ENCODE measurements around the gene DMWD.

The DMWD gene, protein sequence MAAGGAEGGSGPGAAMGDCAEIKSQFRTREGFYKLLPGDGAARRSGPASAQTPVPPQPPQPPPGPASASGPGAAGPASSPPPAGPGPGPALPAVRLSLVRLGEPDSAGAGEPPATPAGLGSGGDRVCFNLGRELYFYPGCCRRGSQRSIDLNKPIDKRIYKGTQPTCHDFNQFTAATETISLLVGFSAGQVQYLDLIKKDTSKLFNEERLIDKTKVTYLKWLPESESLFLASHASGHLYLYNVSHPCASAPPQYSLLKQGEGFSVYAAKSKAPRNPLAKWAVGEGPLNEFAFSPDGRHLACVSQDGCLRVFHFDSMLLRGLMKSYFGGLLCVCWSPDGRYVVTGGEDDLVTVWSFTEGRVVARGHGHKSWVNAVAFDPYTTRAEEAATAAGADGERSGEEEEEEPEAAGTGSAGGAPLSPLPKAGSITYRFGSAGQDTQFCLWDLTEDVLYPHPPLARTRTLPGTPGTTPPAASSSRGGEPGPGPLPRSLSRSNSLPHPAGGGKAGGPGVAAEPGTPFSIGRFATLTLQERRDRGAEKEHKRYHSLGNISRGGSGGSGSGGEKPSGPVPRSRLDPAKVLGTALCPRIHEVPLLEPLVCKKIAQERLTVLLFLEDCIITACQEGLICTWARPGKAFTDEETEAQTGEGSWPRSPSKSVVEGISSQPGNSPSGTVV

GRCh38 chr19:45792470-45793177 is at the start of gene DMWD:
Gene DMWD, minus strand, starts transcription at chr19:45792845. Its CDS starts 89 bp downstream, at chr19:45792756.
- Histone ChIP-seq H3K27ac (ENCODE audit: low read length) (peak within 1 kb of the TSS; percentile 14), H3K4me1 (ENCODE audit: control insufficient read depth, low read depth, low read length) (peaks cover 9% of the 10 kb centered on the region), H3K27me3 (ENCODE audit: control insufficient read depth, insufficient read depth, low read length) (no peaks in the 10 kb centered on the region), H3K9me3 (ENCODE audit: control insufficient read depth, low read depth, low read length) (no peaks in the 10 kb centered on the region), H3K9ac (ENCODE audit: low read length) (peak within 1 kb of the TSS; percentile 68), H3K4me3 (ENCODE audit: low read length) (peak within 1 kb of the TSS; percentile 88), H3K36me3 (ENCODE audit: control insufficient read depth, low read depth, low read length) (peaks cover 22% of the 10 kb centered on the region)

GRCh38 chr19:45842198-45842597 is 49.6 kb upstream of the DMWD start:
- Histone ChIP-seq H3K27ac (ENCODE audit: low read length) (no peak overlapping the region), H3K36me3 (ENCODE audit: control insufficient read depth, low read depth, low read length) (peaks cover 71% of the 10 kb centered on the region), H3K4me3 (ENCODE audit: low read length) (no peak overlapping the region)

DNA sequence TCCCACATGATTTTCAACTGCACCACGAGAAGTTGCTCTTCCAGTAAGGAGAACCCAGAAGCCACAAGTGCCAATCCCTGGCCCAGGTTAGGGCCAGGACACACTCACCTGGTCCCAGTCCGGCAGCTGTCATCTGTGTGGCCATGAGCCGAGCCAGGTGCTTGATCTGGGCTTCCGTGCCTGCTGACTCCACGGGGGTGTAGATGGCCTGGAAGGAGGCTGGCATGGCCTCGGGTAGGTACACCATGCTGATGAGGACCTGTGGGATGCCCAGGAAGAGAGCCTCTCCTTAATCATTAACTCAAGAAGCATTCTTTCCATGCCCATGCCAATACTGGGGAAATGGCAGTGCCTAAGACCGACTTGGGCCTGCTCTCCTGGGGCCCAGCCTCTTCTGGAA is 42.3 kb upstream of the DMWD start:
- Histone ChIP-seq H3K36me3 (ENCODE audit: control insufficient read depth, low read depth, low read length) (peaks cover 67% of the 10 kb centered on the region), H3K4me3 (ENCODE audit: low read length) (no peak overlapping the region), H3K27ac (ENCODE audit: low read length) (no peak overlapping the region), H3K9me3 (ENCODE audit: control insufficient read depth, low read depth, low read length) (no peaks in the 10 kb centered on the region), H3K9ac (ENCODE audit: low read length) (no peak overlapping the region), H3K4me1 (ENCODE audit: control insufficient read depth, low read depth, low read length) (no peaks in the 10 kb centered on the region), H3K27me3 (ENCODE audit: control insufficient read depth, insufficient read depth, low read length) (no peaks in the 10 kb centered on the region)

More at GRCh38 chr19:45842198-45842597, 49.6 kb upstream of the DMWD start:
- Histone ChIP-seq H3K9ac (ENCODE audit: low read length) (no peak overlapping the region), H3K27me3 (ENCODE audit: control insufficient read depth, insufficient read depth, low read length) (no peaks in the 10 kb centered on the region), H3K4me1 (ENCODE audit: control insufficient read depth, low read depth, low read length) (no peaks in the 10 kb centered on the region), H3K9me3 (ENCODE audit: control insufficient read depth, low read depth, low read length) (no peaks in the 10 kb centered on the region)

GRCh38 chr19:45828945-45829344 is 36.3 kb upstream of the DMWD start:
- Histone ChIP-seq H3K9ac (ENCODE audit: low read length) (no peak overlapping the region), H3K36me3 (ENCODE audit: control insufficient read depth, low read depth, low read length) (peaks cover 78% of the 10 kb centered on the region), H3K4me3 (ENCODE audit: low read length) (no peak overlapping the region), H3K27me3 (ENCODE audit: control insufficient read depth, insufficient read depth, low read length) (no peaks in the 10 kb centered on the region), H3K4me1 (ENCODE audit: control insufficient read depth, low read depth, low read length) (no peaks in the 10 kb centered on the region), H3K27ac (ENCODE audit: low read length) (no peak overlapping the region), H3K9me3 (ENCODE audit: control insufficient read depth, low read depth, low read length) (no peaks in the 10 kb centered on the region)

DNA sequence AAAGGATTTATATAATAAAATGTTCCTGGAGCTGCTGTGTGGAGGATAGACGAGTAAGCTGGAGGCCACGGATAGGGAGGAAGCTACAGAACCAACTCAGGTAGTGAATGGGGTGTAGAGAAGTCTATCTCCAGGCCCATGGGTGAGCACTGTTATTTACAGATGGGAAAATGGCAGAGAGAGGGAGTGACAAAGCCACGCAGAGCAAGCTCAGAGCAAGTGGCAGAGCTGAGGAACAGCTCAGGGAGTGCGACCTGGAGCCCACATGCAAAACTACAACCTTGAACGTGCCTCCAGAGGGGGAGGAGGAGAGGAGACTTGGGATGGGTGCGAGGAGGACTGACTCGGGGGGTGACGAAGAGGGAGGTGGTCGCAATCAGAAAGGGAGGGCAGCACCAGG is 35.9 kb upstream of the DMWD start:
- no peak overlapping the region for H3K4me3 ChIP-seq (ENCODE audit: low read length)
- no peaks in the 10 kb centered on the region for H3K27me3 ChIP-seq (ENCODE audit: control insufficient read depth, insufficient read depth, low read length)
- H3K9me3 ChIP-seq (ENCODE audit: control insufficient read depth, low read depth, low read length): no peaks in the 10 kb centered on the region
- no peak overlapping the region for H3K27ac ChIP-seq (ENCODE audit: low read length)
- H3K4me1 ChIP-seq (ENCODE audit: control insufficient read depth, low read depth, low read length): no peaks in the 10 kb centered on the region
- peaks cover 82% of the 10 kb centered on the region for H3K36me3 ChIP-seq (ENCODE audit: control insufficient read depth, low read depth, low read length)
- no peak overlapping the region for H3K9ac ChIP-seq (ENCODE audit: low read length)

DNA sequence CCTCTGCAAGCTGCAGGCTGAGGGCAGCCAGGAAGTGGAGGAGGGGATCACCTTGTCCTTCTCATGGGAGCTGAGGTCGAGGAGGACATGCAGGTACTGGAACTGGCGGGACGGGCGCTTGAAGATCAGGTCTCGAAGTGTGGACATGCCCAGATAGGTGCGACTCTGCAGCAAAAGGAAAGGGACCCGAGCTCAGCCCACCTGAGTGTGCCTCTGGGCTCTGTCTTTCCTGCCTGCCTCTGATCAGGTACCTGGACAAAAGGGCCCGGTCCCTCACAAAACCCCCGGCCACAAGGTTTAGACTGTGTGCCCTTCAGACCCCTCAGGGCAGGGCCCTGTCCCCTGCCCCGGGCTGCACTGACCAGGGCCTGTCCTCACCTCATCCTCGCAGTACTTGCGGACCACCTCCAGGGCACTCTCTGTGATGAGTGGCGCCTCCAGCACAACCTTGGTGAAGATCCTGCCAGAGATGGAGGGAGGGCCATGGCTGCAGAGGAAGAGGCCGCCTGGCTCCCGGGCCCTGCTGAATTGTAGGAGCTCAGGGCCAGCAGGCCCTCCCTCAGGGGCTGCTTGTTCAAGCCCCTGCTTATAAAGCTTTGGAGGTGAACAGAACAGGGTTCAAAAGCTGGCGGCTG is 34.9 kb upstream of the DMWD start:
- Histone ChIP-seq H3K4me1 (ENCODE audit: control insufficient read depth, low read depth, low read length) (no peaks in the 10 kb centered on the region), H3K4me3 (ENCODE audit: low read length) (no peak overlapping the region), H3K36me3 (ENCODE audit: control insufficient read depth, low read depth, low read length) (peaks cover 90% of the 10 kb centered on the region), H3K27ac (ENCODE audit: low read length) (no peak overlapping the region), H3K9ac (ENCODE audit: low read length) (no peak overlapping the region), H3K9me3 (ENCODE audit: control insufficient read depth, low read depth, low read length) (no peaks in the 10 kb centered on the region), H3K27me3 (ENCODE audit: control insufficient read depth, insufficient read depth, low read length) (no peaks in the 10 kb centered on the region)

- Histone ChIP-seq H3K4me3 (ENCODE audit: low read length) (no peak overlapping the region), H3K36me3 (ENCODE audit: control insufficient read depth, low read depth, low read length) (peaks cover 87% of the 10 kb centered on the region), H3K27me3 (ENCODE audit: control insufficient read depth, insufficient read depth, low read length) (no peaks in the 10 kb centered on the region), H3K9ac (ENCODE audit: low read length) (no peak overlapping the region), H3K27ac (ENCODE audit: low read length) (no peak overlapping the region), H3K9me3 (ENCODE audit: control insufficient read depth, low read depth, low read length) (no peaks in the 10 kb centered on the region), H3K4me1 (ENCODE audit: control insufficient read depth, low read depth, low read length) (no peaks in the 10 kb centered on the region)
These were observed 34.3 kb upstream of the DMWD start for GRCh38 chr19:45826934-45827333.

GRCh38 chr19:45825917-45826893 is 33.6 kb upstream of the DMWD start:
- no peaks in the 10 kb centered on the region for H3K9me3 ChIP-seq (ENCODE audit: control insufficient read depth, low read depth, low read length)
- no peak overlapping the region for H3K9ac ChIP-seq (ENCODE audit: low read length)
- H3K4me3 ChIP-seq (ENCODE audit: low read length): no peak overlapping the region
- no peak overlapping the region for H3K27ac ChIP-seq (ENCODE audit: low read length)
- H3K4me1 ChIP-seq (ENCODE audit: control insufficient read depth, low read depth, low read length): no peaks in the 10 kb centered on the region
- peaks cover 82% of the 10 kb centered on the region for H3K36me3 ChIP-seq (ENCODE audit: control insufficient read depth, low read depth, low read length)
- H3K27me3 ChIP-seq (ENCODE audit: control insufficient read depth, insufficient read depth, low read length): no peaks in the 10 kb centered on the region

GRCh38 chr19:45825263-45825605 is 32.6 kb upstream of the DMWD start:
- Histone ChIP-seq H3K4me3 (ENCODE audit: low read length) (no peak overlapping the region), H3K27ac (ENCODE audit: low read length) (no peak overlapping the region), H3K36me3 (ENCODE audit: control insufficient read depth, low read depth, low read length) (peaks cover 77% of the 10 kb centered on the region), H3K9me3 (ENCODE audit: control insufficient read depth, low read depth, low read length) (no peaks in the 10 kb centered on the region), H3K4me1 (ENCODE audit: control insufficient read depth, low read depth, low read length) (no peaks in the 10 kb centered on the region), H3K9ac (ENCODE audit: low read length) (no peak overlapping the region), H3K27me3 (ENCODE audit: control insufficient read depth, insufficient read depth, low read length) (no peaks in the 10 kb centered on the region)

- no peak overlapping the region for H3K4me3 ChIP-seq (ENCODE audit: low read length)
- H3K4me1 ChIP-seq (ENCODE audit: control insufficient read depth, low read depth, low read length): no peaks in the 10 kb centered on the region
- no peak overlapping the region for H3K9ac ChIP-seq (ENCODE audit: low read length)
- H3K9me3 ChIP-seq (ENCODE audit: control insufficient read depth, low read depth, low read length): no peaks in the 10 kb centered on the region
- no peaks in the 10 kb centered on the region for H3K27me3 ChIP-seq (ENCODE audit: control insufficient read depth, insufficient read depth, low read length)
- no peak overlapping the region for H3K27ac ChIP-seq (ENCODE audit: low read length)
- peaks cover 71% of the 10 kb centered on the region for H3K36me3 ChIP-seq (ENCODE audit: control insufficient read depth, low read depth, low read length)
These were observed 32.1 kb upstream of the DMWD start for GRCh38 chr19:45824531-45825262.
